DMS79 treated with DMSO at 0.1 percent for 48 hours (cell line): Measurements from ENCODE around the gene TTLL10.
A peak's percentile ranks its signal among the peaks of the same experiment; 100 is the strongest.

ENCODE experiments used
- DNase-seq: peaks from one replicate; lab custom pipeline; 2025; lab: John Stamatoyannopoulos, UW

The TTLL10 gene

DNA sequence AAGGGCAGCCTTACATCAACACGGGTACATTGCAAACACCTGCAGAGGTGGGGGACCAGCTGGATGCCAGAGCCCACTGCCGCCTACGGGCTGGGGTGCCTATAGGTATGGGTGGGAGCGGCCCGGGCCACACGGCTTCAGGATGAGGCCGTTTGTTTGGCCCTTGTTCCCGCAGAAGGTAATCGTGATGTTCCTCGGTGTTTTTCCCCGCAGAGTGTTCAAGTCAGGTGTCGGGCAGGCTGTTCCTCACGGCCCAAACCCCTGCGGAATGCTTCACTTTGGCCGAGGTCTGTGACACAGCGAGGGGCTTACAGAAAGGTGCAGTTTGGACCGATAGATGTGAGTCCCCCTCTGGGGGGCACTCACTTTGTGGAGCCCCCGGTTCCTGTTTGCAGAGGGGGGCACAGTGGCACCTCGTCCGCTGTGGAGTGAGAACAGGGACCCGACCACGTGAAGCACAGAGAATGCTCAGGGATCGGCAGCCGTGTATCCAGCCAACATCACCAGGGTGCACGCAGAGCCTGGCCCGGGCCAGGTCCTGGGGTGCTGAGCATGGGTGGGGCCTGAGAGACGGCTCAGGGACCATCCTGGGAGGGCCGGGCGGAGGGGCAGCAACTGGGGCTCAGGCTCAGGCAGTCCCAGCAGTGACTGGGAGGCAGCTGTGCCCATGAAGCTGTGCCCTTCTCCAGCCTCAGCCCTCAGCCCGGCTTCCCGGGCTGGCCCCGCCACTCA is 453 bp upstream of the TTLL10 start:
- DNase-seq: no peak

- DNase-seq: peak; percentile 77
These were observed 1.8 kb downstream of the TTLL10 start for GRCh38 chr1:1175221-1176062.

GRCh38 chr1:1176063-1176761 is 2.5 kb downstream of the TTLL10 start:
- peak; percentile 69 for DNase-seq

DNA sequence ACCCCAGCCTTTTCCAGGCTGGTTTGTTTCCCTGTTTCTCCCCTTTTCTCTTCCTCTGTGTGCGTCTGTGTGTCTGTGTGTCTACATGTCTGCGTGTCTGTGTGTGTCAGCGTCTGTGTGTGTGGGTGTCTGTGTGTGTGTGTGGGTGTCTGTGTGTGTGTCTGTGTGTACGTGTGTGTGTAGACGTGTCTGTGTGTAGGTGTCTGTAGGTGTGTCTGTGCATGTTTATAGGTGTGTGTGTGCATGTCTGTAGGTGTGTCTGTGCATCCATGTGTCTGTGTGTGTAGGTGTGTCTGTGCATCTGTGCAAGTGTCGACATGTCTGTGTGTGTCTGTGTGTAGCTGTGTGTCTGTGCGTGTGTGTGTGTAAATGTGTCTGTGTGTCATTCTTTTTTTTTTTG is 3.3 kb downstream of the TTLL10 start:
- no peak for DNase-seq

- DNase-seq: no peak
These were observed 3.9 kb downstream of the TTLL10 start for GRCh38 chr1:1177452-1178206.

DNA sequence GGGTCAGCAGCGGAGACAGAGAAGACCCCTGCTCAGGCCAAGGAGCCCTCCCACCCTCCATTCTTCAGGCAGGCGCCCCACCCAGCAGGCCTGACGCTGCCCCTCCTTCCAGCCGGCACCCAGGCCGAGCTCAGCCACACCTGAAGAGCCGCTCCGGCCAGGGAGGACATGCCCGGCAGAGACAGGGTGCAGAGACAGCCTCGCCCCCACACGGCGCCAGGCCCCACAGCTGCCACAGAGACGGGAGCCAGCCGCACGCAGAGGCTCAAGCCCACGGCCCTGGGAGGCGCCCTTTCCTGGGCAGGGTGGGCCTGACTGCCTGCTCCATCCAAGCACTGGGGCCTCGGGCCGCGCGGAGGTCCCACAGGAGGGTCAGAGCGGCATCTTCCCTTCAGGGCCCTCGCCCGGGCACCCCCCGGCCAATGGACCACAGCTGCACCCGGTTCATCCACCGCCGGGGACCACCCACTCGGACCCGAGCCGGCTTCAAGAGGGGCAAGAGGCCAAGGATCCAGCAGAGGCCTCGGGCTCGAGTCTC is 5.2 kb downstream of the TTLL10 start:
- no peak for DNase-seq

DNA sequence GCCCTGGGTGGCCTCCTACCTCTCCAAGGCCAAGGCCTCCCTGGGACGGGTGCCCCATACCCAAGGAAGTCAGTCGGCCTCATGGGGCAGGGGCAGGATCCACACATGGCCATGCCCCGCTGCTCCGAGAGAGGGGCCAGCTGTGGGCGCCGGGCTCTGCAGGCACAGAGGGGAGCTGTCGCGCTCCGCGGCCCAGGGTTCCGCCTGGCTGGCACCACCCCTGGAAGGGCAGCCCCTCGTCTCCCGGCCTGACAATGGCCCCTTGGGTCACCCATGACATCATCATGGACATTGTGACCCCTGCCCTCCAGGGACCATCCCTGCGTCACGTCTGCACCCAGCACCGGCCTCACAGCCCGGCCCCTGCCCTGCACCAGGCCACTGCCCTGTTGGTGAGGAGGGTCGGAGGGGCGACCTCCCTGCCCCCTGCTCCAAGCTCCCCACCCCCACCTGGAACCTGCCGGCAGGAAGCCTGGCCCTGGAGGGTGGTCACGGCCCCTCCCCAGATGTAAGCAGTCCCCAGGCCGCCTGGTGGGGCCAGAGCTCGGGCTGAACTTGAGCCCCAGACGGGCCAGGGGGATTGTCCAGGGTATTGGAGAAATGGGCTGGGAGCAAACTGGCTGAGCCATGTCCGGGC is 5.8 kb downstream of the TTLL10 start:
- DNase-seq: no peak

DNA sequence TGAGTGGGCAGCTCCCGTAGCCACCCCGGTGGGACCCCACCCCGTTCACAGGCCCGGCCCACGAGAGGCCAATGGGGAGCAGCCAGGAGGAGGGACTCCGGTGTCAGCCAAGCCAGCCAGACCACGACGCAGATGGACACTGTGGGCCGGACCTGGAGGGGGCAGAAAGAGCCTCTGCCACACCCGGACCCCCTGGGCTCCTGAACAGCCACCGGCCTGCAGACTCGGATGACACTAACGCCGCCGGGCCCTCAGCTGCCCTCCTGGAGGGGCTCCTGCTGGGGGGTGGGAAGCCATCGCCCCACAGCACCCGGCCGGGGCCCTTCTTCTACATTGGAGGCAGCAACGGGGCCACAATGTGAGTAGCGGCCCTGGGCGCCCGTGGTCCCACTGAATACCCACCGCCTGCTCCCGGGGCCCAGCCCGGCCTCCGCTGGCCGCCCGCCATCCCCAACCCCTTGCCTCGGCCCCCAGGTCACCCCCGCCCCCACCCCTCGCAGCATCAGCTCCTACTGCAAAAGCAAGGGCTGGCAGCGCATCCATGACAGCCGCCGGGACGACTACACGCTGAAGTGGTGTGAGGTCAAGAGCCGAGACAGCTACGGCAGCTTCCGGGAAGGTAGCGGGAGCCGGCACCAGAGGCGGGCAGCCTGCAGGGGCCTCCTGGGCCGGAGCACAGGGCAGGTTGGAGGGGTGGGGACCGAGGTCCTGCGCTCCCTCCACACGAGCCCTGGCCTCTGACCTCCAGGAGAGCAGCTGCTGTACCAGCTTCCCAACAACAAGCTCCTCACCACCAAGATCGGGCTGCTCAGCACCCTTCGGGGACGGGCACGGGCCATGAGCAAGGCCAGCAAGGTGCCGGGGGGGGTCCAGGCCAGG is 6.5 kb downstream of the TTLL10 start:
- no peak for DNase-seq

GRCh38 chr1:1181129-1181937 is 7.7 kb downstream of the TTLL10 start:
- no peak for DNase-seq

- no peak for DNase-seq
These were observed 8.3 kb downstream of the TTLL10 start for GRCh38 chr1:1181938-1182410.

DNA sequence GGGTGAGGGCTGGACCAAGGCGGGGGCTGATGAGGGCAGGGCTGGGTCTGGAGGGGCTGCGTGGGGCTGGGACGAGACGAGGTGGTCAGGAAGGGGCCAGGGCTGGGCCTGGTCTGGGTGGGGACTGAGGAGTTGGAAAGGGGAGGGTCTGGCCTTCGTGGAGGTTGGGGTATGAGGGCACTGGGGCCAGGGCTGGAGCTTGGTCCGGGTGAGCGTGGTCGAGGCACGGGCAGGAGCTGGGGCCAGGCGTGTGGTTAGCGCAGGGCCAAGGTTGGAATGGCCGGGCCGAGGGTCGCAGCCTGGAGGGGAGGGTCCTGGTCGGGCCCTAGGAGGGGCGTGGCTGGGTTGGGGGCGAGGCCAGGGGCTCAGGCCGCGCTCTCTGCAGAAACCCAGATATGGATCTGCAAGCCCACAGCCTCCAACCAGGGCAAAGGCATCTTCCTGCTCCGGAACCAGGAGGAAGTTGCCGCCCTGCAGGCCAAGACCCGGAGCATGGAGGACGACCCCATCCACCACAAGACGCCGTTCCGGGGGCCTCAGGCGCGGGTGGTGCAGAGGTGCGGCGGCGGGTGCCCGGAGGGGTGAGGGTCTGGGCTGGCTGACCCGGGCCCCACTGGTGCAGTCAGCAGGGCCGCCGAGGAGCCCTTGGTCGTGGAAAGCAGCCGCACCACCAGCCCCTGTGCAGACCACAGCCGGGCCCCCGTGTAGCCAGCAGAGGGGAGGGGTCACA is 9.0 kb downstream of the TTLL10 start:
- DNase-seq: no peak

DNA sequence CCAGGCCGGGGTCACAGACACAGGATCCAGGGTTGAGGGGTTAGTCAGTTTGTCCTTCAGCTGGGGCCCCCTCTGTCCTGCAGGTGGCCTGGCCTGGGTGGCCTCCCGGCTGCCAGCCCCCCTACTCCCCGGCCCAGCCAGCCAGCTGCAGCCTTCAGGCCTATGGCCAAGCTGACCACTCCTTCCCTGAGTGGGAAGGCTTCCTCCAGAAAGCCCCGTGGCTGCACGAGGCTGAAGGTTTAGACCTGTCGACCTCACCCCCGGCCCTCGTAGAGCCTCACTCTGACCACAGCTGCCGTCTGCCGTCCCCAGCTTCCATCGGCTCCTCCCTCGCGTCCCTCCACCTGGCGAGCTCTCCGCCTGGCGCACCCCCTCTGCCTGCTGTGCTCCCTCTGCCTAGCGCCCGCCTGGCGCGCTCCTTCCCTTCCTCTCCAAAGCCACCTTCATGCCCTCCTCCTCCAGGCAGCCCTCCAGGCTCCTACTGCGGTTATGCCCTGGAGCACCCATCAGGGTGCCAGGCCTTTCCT is 9.6 kb downstream of the TTLL10 start:
- no peak for DNase-seq

DNA sequence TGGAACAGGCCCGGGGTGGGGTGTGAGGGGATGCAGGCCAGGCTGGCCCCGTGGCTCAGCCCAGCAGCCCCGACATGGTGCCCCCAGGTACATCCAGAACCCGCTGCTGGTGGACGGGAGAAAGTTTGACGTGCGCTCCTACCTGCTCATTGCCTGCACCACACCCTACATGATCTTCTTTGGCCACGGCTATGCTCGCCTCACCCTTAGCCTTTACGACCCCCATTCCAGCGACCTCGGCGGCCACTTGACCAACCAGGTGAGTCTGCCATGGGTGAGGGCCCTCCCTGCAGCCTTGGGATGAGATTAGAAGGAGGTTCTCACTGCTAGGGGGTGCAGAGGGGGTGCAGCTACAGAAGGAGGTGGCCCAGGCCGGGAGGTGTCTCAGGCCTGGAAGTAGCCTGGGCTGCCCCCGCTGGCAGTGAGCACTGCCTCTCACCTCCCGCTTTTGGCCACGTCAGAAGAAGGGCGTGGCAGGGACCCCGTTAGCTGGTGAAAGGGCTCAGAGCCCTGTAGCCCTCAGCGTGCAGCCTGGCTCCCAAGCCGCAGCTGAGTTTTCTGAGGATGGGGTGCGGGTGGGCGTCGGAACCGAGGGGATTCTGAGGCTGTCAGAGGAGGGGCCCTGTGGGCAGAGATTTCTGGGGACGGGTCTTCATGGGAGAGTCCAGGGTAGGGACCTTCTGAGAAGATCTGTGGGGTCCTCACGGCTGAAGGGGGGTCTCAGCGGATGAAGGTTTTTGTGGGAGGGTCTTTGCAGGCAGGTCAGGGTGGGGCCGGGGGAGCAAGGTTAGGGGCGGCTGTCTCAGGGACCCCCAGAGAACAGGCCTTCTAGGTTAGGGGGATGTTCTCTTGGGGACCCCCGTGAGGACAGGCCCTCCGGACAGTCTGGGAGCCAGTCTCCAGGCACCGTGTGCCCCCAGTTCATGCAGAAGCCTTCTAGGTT is 10.4 kb downstream of the TTLL10 start:
- no peak for DNase-seq

DNA sequence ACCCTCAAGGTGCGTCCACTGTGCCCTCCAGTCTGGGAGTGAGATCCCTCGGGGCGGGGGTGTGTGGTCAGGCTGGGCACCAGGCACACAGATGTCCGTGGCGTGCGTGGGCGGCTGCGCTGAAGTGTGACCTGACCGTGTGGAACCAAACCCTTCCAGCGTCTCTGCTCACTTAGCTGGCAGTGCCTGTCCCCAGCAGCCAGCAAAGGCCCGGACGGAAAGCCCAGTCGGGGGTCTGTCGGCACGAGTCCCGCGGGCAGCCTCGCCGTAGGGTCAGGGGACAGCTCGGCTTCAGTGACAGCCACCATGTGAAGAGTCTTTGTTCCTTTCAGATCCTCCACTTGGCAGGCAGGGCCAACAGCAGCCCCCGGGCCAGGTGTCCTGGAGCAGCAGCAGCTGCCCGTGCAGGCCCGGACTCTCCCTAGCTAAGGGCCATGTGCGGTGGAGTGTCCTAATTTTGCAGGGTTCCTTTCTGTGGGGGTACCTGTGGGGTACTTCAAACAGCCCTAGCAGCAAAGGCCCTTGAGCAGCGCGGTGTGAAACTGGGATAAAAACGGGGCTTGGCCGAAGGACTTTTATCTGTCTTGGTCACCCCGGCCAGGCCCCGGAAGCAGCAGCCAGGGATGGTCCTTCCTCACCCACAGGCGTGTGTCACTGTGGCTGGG is 11.6 kb downstream of the TTLL10 start:
- no peak for DNase-seq

- DNase-seq: no peak
These were observed 14.3 kb downstream of the TTLL10 start for GRCh38 chr1:1187938-1188337.

DNA sequence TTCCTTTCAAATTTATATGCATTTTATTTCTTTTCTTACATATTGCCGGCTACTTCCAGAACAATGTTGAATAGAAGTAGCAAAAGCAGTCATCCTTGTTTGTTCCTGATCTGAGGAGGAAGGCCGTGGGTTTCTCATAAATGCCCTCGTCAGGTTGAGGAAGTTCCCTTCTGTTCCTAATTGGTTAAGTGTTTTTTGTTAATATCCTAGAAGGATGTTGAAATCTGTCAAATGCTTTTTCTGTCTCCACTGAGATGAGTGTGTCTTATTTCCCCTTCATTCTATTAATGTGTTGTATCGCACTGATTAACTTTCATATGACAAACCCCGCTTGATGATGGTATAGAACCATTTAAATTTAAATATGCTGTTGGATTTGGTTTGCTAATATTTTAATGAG is 15.4 kb downstream of the TTLL10 start:
- no peak for DNase-seq

DNA sequence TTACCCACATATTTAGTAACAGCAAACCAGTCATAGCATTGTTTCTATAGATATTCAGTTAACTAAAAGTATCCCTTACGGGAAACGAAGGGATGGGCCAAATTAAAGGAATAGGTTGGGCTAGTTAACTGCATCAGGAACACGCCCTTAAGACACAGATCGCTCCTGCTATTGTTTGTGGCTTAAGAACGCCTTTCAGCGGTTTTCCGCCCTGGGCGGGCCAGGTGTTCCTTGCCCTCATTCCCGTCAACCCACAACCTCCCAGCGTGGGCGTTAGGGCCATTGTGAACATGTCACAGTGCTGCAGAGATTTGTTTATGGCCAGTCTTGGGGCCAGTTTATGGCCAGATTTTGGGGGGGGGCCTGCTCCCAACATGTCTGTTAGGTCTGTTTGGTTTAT is 18.1 kb downstream of the TTLL10 start:
- no peak for DNase-seq
